Peyer's patch (tissue), 4 donors: ENCODE measurements around the gene ABCA13.

Experiments
- CTCF ChIP-seq, 6 experiments: fragments of 450-650 bp in 4 of 6; fragments of 200-600 bp in 2 of 6; sonication (generic) in 1 of 6; IDR thresholded peaks; one replicate each; pipeline ENCODE4 v1.5.1; 2017 to 2019; ENCODE audit warnings: antibody characterized with exemption in 6 of 6, mild to moderate bottlenecking in 3 of 6, moderate library complexity in 1 of 6
- POLR2A ChIP-seq, 2 donors: fragments of 450-650 bp; IDR thresholded peaks; one replicate each; pipeline ENCODE4 v1.5.1; 2017; ENCODE audit warnings: antibody characterized with exemption in 2 of 2, mild to moderate bottlenecking in 2 of 2, moderate library complexity in 2 of 2

GRCh38 chr7:48188776-48189520, 17.7 kb downstream of the ABCA13 start:
- TF ChIP-seq CTCF (IDR thresholded peaks at IDR 0.05) (no peak), POLR2A (IDR thresholded peaks at IDR 0.05) (no peak)
